SU-DHL-6 (cell line): ENCODE results near the gene PIK3CD.

Experiments used
- H2AFZ ChIP-seq: fragments of 200-600 bp; sonication (generic); 2 replicates; pipeline ENCODE4 v1.6.1; 2014; ENCODE audit warnings: low read depth, mild to moderate bottlenecking, moderate library complexity, mixed read lengths, antibody characterized with exemption, low read length; ENCODE audit not compliant: severe bottlenecking
- H3F3A ChIP-seq: fragments of 200-600 bp; shearing (Covaris generic); 2 replicates; pipeline ENCODE4 v1.6.0; 2016; ENCODE audit warnings: antibody characterized with exemption, mild to moderate bottlenecking; ENCODE audit not compliant: insufficient read depth
- H3K27ac ChIP-seq: fragments of 200-600 bp; sonication (generic); 2 replicates; pipeline ENCODE4 v1.5.1; 2016; ENCODE audit warnings: low read depth, mild to moderate bottlenecking, low read length, moderate library complexity, mixed read lengths
- H3K27me3 ChIP-seq: fragments of 200-600 bp; sonication (generic), shearing (Covaris generic); 2 replicates; pipeline ENCODE4 v1.6.0; 2014; ENCODE audit warnings: mild to moderate bottlenecking, low read length
- H3K36me3 ChIP-seq: fragments of 200-600 bp; sonication (generic); 2 replicates; pipeline ENCODE4 v1.6.1; 2014; ENCODE audit warnings: mild to moderate bottlenecking, low read length, mixed read lengths
- H3K4me2 ChIP-seq: fragments of 300-600, 200-600 bp; shearing (Covaris generic), sonication (generic); 2 replicates; pipeline ENCODE4 v1.6.0; 2014; ENCODE audit warnings: low read length, low read depth, mild to moderate bottlenecking; ENCODE audit not compliant: poor library complexity, severe bottlenecking
- H3K4me3 ChIP-seq: fragments of 200-600 bp; sonication (generic); 2 replicates; pipeline ENCODE4 v1.5.1; 2014; ENCODE audit warnings: antibody characterized with exemption, low read length, mild to moderate bottlenecking, mixed read lengths; ENCODE audit not compliant: insufficient read depth, poor library complexity, severe bottlenecking
- H3K79me2 ChIP-seq: fragments of 200-600 bp; sonication (generic); 2 replicates; pipeline ENCODE4 v1.6.1; 2014; ENCODE audit warnings: mild to moderate bottlenecking, low read length, moderate library complexity; ENCODE audit not compliant: insufficient read depth
- H3K9ac ChIP-seq: fragments of 200-600 bp; sonication (generic); 2 replicates; pipeline ENCODE4 v1.7.0; 2014; ENCODE audit warnings: mild to moderate bottlenecking, low read length
- H3K9me2 ChIP-seq: fragments of 200-600 bp; sonication (generic); replicated peaks from 2 replicates; pipeline ENCODE4 v1.6.1; 2014; ENCODE audit warnings: low read length; ENCODE audit not compliant: insufficient read depth
- H3K9me3 ChIP-seq: fragments of 200-600 bp; sonication (generic); 2 replicates; pipeline ENCODE4 v1.6.1; 2014; ENCODE audit warnings: low read length, mixed read lengths; ENCODE audit not compliant: insufficient read depth
- H4K20me1 ChIP-seq: fragments of 200-600 bp; sonication (generic); 2 replicates; pipeline ENCODE4 v1.6.1; 2014; ENCODE audit warnings: low read depth, mild to moderate bottlenecking, antibody characterized with exemption, low read length, moderate library complexity, mixed read lengths
- CTCF ChIP-seq: fragments of 200-600 bp; sonication (generic); IDR thresholded peaks from one replicate; pipeline ENCODE4 v1.5.1; 2017; ENCODE audit warnings: antibody characterized with exemption, mild to moderate bottlenecking, low read length, moderate library complexity; ENCODE audit not compliant: insufficient read depth, poor library complexity, severe bottlenecking
- EZH2phosphoT487 ChIP-seq: fragments of 200-600 bp; sonication (generic), shearing (Covaris generic); conservative IDR thresholded peaks from 2 replicates; pipeline ENCODE4 v1.6.1; 2018; ENCODE audit warnings: mild to moderate bottlenecking, antibody characterized with exemption, low read length, moderate library complexity, mixed read lengths

PIK3CD gene

DNA sequence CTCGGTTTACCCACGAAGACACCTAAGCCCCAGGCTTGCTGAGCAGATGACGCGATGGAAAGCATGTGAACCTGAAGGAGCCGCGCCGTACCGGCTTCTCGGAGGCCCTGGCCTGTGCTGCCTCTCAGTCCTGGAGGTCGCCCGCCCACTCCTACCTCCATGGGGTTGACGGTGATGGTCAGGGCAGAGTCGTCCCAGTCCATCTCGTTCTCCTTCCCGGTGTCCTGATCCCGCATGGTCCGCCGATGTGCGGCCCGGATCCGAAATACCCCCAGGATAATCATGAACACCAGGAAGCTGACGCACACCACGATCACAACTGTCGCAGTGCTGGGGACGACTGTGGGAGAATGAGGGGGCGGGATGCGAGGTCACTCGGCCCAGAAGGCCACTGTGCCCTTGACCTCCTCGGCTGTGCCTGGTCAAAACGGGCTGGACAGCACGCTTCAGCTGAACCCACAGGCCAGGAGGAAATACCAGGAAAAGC, 79.6 kb downstream of the PIK3CD start:
- peaks cover 21% of the 10 kb centered on the region for H3F3A ChIP-seq
- no peaks in the 10 kb centered on the region for H4K20me1 ChIP-seq
- H3K27me3 ChIP-seq, result no peaks in the 10 kb centered on the region
- H3K9me2 ChIP-seq, result no peaks in the 10 kb centered on the region
- H3K9ac ChIP-seq, result no peak overlapping the region
- H3K9me3 ChIP-seq, result no peaks in the 10 kb centered on the region
- TF ChIP-seq EZH2phosphoT487, result no peak
- no peak for TF ChIP-seq CTCF
- H3K27ac ChIP-seq, result no peak overlapping the region
- no peak overlapping the region for H3K4me3 ChIP-seq
- H3K4me2 ChIP-seq, result no peak overlapping the region
- peaks cover 22% of the 10 kb centered on the region; the same call in 1 of the 2 replicates for H3K36me3 ChIP-seq
- H3K79me2 ChIP-seq, result no peaks in the 10 kb centered on the region
- H2AFZ ChIP-seq, result no peak overlapping the region

- Histone ChIP-seq H3K4me3 (no peak overlapping the region), H3K36me3 (peaks cover 26% of the 10 kb centered on the region; the same call in 1 of the 2 replicates), H3K9me3 (no peaks in the 10 kb centered on the region), H3K4me2 (no peak overlapping the region), H2AFZ (no peak overlapping the region), H3K27me3 (no peaks in the 10 kb centered on the region), H3K9me2 (no peaks in the 10 kb centered on the region), H3K9ac (no peak overlapping the region), H4K20me1 (no peaks in the 10 kb centered on the region), H3K79me2 (no peaks in the 10 kb centered on the region), H3F3A (peaks cover 21% of the 10 kb centered on the region), H3K27ac (no peak overlapping the region)
- TF ChIP-seq CTCF (no peak), EZH2phosphoT487 (no peak)
Observed at GRCh38 chr1:9731561-9731960, 80.0 kb downstream of the PIK3CD start.

GRCh38 chr1:9732123-9732971, 80.8 kb downstream of the PIK3CD start:
- no peak overlapping the region for H3K4me2 ChIP-seq
- no peak overlapping the region for H3K27ac ChIP-seq
- H4K20me1 ChIP-seq, result no peaks in the 10 kb centered on the region
- H3K9me2 ChIP-seq, result no peaks in the 10 kb centered on the region
- TF ChIP-seq CTCF (no peak), EZH2phosphoT487 (no peak)
- H3F3A ChIP-seq, result peaks cover 21% of the 10 kb centered on the region
- H3K4me3 ChIP-seq, result no peak overlapping the region
- H3K9me3 ChIP-seq, result no peaks in the 10 kb centered on the region
- H2AFZ ChIP-seq, result no peak overlapping the region
- no peaks in the 10 kb centered on the region for H3K27me3 ChIP-seq
- no peaks in the 10 kb centered on the region for H3K79me2 ChIP-seq
- peaks cover 31% of the 10 kb centered on the region for H3K36me3 ChIP-seq
- no peak overlapping the region for H3K9ac ChIP-seq
